HG03432 (cell line): ENCODE results near the gene TOM1L2.

Experiments
- ATAC-seq: cut with Tn5 transposase; IDR thresholded peaks from one replicate; pipeline ENCODE4 v1.9.1; 2021; ENCODE audit warnings: mild to moderate bottlenecking, moderate library complexity; ENCODE audit not compliant: unreplicated experiment

Gene TOM1L2

GRCh38 chr17:17972126-17972951 is at the start of gene TOM1L2, which contains the start of gene DRC3:
Gene TOM1L2, minus strand, starts transcription at chr17:17972400. Its CDS starts 87 bp downstream, at chr17:17972313.
Gene DRC3, plus strand, starts transcription at chr17:17972862. Its CDS starts 4,737 bp downstream, at chr17:17977599.
- ATAC-seq = peak; percentile 90

DNA sequence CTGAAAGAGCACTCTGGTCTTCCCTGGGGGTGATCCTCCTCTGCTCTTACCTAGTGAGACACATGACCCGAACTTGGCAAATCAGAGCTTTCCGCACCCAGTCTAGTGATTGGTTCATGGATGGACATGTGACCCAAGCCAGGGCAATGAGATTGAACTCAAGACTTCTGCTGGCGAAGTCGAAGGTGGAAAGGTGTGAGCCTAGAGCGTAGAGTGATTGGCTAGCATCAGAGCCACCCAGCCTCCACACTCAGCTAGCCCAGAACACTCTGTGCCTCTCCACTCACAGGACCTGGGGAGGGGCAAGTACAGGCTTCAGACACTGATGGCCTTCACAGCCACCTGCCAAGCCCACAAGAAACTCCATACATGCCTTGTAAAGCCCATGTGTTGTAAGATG is 49.2 kb upstream of the TOM1L2 start:
- no peak for ATAC-seq

DNA sequence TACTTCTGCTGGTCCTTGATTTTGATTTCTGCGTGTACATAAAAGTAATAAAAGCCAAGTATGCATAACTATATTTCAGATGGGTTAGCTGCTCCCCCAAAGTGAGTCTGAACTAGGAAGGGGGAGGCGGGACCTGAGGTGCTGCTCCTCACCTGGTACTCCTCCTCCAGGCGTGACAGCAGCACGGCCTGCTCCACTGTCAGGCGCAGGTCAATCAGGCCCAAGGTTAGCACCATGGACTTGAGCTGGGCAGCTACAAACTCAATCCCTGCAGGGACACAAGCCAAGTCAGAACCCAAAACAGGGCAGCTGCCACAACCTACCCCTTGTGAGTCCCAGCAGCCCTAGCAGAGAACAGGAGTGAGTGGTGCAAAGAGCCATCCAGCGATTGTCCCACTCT is 48.8 kb upstream of the TOM1L2 start:
- ATAC-seq = no peak

DNA sequence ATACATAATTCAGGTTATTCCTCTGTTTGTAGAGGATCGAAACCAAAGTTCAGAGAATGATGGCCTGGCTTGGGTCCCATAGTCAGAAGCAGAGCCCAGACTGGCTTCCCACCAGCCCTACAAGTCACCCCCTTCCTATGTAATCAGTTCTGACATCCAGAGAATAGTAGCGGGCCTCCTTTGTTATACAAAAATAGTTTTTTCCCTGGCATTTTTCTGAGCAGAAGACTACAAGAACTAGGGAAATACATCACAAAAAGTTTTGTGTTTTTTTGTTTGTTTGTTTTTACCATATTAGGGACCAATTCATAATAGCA is 47.6 kb upstream of the TOM1L2 start:
- ATAC-seq = no peak

GRCh38 chr17:18018411-18018921 is 46.3 kb upstream of the TOM1L2 start:
- ATAC-seq = no peak

- ATAC-seq = no peak
These were observed 45.8 kb upstream of the TOM1L2 start for GRCh38 chr17:18017958-18018357.

DNA sequence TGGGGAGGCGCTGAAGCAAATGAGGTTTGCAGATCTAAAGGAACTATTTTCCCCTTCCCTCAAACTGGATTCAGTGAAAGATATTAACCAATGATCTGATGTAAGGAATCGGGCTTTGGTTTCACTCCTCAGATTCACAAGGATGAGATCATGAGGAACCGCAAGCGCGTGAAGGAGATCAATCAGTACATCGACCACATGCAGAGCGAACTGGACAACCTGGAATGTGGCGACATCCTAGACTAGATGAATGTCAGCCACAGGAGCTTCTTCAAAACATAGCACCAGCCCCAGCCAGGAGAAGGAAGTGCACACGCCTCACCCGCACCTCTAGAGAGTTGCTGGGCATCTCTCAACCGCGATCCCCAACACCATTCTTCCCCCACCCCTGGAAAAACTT is 44.2 kb upstream of the TOM1L2 start:
- no peak for ATAC-seq

- no peak for ATAC-seq
These were observed 43.4 kb upstream of the TOM1L2 start for GRCh38 chr17:18015593-18015992.

DNA sequence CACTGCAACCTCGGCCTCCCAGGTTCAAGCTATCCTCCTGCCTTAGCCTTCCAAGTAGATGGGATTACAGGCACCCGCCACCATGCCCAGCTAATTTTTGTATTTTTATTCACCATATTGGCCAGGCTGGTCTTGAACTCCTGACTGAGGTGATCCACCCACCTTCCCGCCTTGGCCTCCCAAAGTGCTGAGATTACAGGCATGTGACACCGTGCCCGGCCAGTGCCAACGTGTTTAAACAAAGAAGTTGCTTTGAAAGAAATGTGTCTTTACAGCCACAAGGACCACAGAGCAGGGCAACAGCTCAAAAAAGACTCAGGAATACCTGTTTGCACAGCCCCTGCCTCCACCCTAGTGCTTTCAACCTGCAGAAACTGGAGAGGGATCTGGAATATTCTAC is 41.8 kb upstream of the TOM1L2 start:
- ATAC-seq = no peak

DNA sequence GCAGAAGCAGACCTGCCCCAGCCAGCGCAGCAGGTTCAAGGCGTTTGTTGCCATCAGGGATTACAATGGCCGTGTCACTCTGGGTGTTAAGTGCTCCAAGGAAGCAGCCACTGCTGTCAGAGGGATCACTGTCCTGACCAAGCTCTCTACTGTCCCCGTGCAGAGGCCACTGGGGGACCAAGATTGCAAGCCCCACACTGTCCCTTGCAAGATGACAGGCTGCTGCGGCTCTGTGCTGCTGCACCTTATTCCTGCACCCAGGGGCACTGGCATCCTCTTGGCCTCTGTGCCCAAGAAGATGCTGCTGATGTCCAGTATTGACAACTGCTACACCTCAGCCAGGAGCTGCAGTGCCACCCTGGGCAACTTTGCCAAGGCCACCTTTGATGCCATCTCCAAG is 39.1 kb upstream of the TOM1L2 start:
- ATAC-seq = no peak

DNA sequence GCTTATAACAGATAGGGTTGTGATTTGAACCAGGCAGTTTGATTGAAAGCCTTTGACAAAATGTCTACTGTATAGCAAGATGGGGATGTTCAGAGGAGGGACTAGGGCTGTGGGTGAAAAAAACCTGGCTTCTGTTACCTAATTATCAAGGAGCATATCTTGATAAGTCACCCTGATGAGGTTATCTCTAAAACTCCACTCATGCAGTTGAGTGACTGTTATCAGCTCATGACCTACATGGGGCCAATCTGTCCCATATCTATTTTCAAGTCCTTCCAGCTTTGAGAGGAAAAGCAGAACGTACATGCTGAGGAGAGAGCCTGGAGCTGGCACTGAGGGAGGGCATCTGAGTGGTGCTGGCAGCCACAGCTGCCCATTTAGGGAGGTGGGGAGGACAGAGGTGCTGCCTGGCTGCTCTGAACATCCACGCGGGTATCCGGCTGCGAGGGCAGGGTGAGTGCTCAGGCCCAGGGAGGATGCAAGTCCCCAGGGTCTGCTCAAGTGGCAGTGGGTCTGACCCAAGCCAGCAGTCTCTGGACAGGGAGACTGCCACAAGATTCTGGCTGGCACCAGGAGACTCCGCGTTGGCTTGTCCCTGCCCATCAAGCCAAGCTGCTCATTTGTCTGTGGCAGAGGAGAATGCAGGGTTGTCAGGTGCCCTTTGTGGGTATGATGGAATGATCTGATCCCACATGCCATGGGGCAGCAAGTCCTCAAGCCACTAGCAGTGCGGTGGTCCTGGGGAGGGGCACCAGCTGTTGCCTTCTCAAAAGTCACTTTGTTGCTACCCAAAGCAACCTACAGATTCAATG is 37.6 kb upstream of the TOM1L2 start:
- ATAC-seq = no peak

DNA sequence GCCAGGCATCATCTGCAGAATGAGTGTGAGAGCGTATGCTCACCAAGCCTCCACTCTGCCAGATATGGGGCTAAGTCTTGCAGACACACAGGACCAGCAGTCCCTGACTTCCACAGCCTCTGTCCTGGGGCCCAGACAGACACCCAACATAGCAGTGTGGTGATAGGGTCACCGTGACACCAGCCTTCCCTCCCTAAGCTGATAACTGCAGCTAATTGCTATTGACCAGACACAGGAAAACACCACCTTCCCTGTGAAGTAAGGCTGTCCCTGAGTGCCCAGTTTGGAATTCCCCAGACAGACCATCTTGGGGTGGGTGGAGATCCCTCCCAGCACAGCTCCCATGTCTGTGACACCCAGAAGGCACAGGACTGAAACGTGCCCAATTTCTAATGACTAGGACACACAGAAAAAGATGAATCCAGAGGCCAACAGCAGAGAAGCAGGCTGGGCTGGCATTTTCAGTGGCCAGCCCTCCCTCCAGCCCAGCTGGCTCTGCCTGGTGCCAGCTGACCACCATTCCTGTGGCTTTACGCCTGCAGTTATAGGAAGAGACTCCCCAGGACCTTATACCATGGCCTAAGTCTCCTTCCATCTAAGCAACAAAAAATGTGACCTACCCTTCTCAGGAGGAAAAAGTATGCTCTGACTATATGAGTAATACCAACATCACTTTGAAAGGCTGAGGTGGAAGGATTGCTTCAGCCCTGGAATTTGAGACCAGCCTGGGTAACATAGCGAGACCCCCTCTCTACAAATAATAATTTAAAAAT is 36.5 kb upstream of the TOM1L2 start:
- ATAC-seq = no peak

DNA sequence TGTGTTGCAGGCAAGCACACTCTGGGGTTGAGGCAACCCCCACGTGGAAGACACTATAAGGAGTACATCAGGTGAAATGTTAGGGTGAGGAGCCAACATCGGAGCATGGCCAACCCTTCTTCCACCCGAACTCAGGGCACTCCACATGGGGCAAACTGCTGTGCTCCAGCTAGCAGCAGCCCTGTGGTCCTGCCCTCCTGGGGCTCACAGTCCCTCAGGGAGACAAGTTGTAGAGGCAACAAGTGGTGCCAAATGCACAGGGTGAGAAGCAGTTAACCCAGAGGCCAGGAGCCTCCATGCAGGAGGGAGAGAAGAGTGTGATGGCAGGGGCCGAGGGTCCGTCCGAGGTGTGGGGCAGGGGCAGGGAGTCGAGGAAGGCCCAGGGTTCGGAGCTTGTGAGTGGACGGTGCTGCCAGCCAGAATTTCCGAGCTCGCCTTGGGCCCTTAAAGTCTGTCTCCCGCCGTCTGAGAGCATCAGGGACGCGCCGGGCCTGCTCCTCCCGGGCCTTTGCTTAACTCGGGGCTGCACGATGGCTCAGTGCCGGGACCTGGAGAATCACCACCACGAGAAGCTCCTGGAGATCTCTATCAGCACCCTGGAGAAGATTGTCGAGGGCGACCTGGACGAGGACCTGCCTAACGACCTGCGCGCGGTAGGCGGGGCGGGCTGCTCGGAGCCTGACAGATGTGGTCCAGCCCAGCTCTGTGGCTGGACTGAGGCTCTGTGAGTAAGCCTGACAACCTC is 34.5 kb upstream of the TOM1L2 start:
- no peak for ATAC-seq

- ATAC-seq = no peak
These were observed 33.3 kb upstream of the TOM1L2 start for GRCh38 chr17:18005496-18005895.

DNA sequence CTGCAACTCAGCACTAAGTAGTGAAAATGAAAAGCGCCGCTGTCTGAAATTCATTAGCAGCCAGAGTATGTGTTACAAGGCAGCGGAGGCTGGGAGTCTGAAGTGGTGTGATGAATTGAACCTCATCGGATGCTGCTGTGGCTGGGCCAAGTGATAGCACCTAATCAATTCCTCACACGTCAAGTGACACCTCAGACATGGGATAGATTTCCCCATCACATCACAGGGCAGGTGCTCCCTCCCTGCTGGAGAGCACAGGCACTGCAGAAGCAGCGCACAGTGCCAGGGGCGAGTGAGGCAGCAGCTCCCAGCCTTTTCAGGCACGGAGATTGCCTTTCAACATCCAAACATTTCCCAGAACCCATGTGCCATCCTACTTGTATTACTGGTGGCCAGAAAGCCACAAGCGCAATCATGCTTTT is 32.7 kb upstream of the TOM1L2 start:
- no peak for ATAC-seq

DNA sequence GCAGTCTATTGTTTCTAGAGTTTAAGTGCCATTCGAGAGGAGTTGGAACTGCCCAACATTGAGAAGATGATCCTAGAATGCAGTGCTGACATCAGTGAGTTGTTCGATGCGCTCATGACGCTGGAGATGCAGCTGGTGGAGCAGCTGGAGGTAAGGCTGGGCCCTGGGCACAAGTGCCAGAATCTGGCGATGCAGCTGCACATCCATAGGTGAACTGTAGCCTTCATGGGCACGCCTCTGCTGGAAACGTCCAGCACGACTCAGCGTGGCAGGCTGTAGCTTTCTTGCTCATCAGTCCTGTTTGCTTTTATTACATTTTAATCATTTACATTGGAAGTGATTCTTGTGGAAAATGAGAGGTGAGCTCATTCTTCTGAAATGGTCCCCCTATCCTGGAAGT is 32.1 kb upstream of the TOM1L2 start:
- no peak for ATAC-seq

GRCh38 chr17:18002171-18002570 is 30.0 kb upstream of the TOM1L2 start:
- ATAC-seq = no peak

DNA sequence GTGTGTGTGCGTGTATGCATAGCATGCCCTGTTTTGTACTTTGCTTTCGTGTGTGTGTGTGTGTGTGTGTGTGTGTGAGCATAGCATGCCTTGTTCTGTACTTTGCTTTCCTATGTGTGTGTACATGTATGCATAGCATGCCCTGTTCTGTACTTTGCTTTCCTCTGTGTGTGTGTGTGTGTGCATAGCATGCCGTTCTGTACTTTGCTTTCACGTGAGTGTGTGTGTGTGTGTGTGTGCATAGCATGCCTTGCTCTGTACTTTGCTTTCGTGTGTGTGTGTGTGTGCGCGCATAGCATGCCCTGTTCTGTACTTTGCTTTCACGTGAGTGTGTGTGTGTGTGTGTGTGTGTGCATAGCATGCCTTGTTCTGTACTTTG is 27.8 kb upstream of the TOM1L2 start:
- ATAC-seq = no peak

GRCh38 chr17:17999364-18000029 is 27.3 kb upstream of the TOM1L2 start:
- no peak for ATAC-seq

- ATAC-seq = no peak
These were observed 26.7 kb upstream of the TOM1L2 start for GRCh38 chr17:17998934-17999333.
